Loucy (cell line): Measurements from ENCODE around the gene NDE1.
"Not testable (repeated sequence)": the region's sequence is repeated elsewhere in the genome, so short reads cannot be mapped to it uniquely, and the experiment has no call there.

Experiments used
- H2AFZ ChIP-seq: fragments of 200-600 bp; sonication (generic); 2 replicates; pipeline ENCODE4 v1.6.0; 2016; ENCODE audit warnings: antibody characterized with exemption, mild to moderate bottlenecking, low read length, moderate library complexity
- H3F3A ChIP-seq: fragments of 200-600 bp; 2 replicates; pipeline ENCODE4 v1.6.0; 2016; ENCODE audit warnings: antibody characterized with exemption, low read depth, mild to moderate bottlenecking
- H3K27me3 ChIP-seq: fragments of 200-600 bp; sonication (generic); 2 replicates; pipeline ENCODE4 v1.6.1; 2014; ENCODE audit warnings: low read length, mild to moderate bottlenecking; ENCODE audit not compliant: insufficient read depth, poor library complexity, severe bottlenecking
- H3K36me3 ChIP-seq: fragments of 200-600 bp; sonication (generic); 2 replicates; pipeline ENCODE4 v1.6.1; 2016; ENCODE audit warnings: low read length; ENCODE audit not compliant: insufficient read depth
- H3K4me1 ChIP-seq: fragments of 200-600 bp; sonication (generic); 2 replicates; pipeline ENCODE4 v1.5.1; 2014; ENCODE audit warnings: low read length, mild to moderate bottlenecking; ENCODE audit not compliant: insufficient read depth, poor library complexity, severe bottlenecking
- H3K4me2 ChIP-seq: fragments of 200-600 bp; sonication (generic); 2 replicates; pipeline ENCODE4 v1.6.0; 2014; ENCODE audit warnings: antibody characterized with exemption, low read length, low read depth, mild to moderate bottlenecking; ENCODE audit not compliant: poor library complexity, severe bottlenecking
- H3K4me3 ChIP-seq: fragments of 200-600 bp; sonication (generic); 2 replicates; pipeline ENCODE4 v1.5.1; 2014; ENCODE audit warnings: low read length, mild to moderate bottlenecking, mixed read lengths; ENCODE audit not compliant: poor library complexity, severe bottlenecking
- H3K79me2 ChIP-seq: fragments of 200-600 bp; sonication (generic); 2 replicates; pipeline ENCODE4 v1.6.1; 2014; ENCODE audit warnings: low read length; ENCODE audit not compliant: insufficient read depth
- H3K9ac ChIP-seq: fragments of 200-600 bp; sonication (generic); 2 replicates; pipeline ENCODE4 v1.6.0; 2014; ENCODE audit warnings: mild to moderate bottlenecking, low read depth, low read length, moderate library complexity; ENCODE audit not compliant: poor library complexity, severe bottlenecking
- H3K9me2 ChIP-seq: fragments of 200-600 bp; sonication (generic); replicated peaks from 2 replicates; pipeline ENCODE4 v1.6.1; 2016; ENCODE audit warnings: low read depth, low read length, mixed read lengths
- H3K9me3 ChIP-seq: fragments of 200-600 bp; sonication (generic); 2 replicates; pipeline ENCODE4 v1.6.1; 2014; ENCODE audit warnings: mild to moderate bottlenecking, antibody characterized with exemption, low read length, low read depth; ENCODE audit not compliant: insufficient read depth
- H4K20me1 ChIP-seq: fragments of 200-600 bp; sonication (generic); 2 replicates; pipeline ENCODE4 v1.6.0; 2014; ENCODE audit warnings: antibody characterized with exemption, low read length, mild to moderate bottlenecking; ENCODE audit not compliant: insufficient read depth, poor library complexity, severe bottlenecking
- EZH2phosphoT487 ChIP-seq: fragments of 200-600 bp; IDR thresholded peaks from 2 replicates; pipeline ENCODE4 v1.6.1; 2018; ENCODE audit warnings: antibody characterized with exemption, mild to moderate bottlenecking, moderate library complexity, borderline replicate concordance
- TF ChIP-seq, protein P1 (sequence below): fragments of 200-600 bp; sonication (generic); conservative IDR thresholded peaks from 2 replicates; pipeline ENCODE4 v1.5.1; 2014; ENCODE audit warnings: mild to moderate bottlenecking, antibody characterized with exemption, low read length

NDE1 gene

DNA sequence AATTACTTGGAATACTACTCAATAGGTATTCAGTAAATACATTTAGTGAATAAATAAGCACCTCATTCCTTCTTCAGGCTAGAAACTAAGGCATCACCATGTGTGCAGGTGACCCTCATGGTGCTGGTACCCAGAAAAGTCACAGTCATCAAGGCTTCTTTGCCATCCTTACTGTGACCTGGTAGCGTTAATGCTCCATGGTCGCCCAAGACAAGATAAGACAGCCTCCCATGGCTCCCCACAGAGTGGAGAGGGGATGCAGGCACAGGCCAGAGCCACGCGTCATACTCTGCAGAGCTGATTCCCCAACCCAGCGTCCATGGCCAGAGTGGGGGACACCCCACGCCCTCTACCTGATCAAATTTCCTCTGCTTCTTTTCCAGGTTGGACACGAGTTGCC lies 73.8 kb downstream of the NDE1 start:
- Histone ChIP-seq H3K9me2 (no peaks in the 10 kb centered on the region), H3K27me3 (no peaks in the 10 kb centered on the region), H3K36me3 (peaks cover 4% of the 10 kb centered on the region; the same call in 1 of the 2 replicates), H3K4me2 (no peak overlapping the region), H3K4me3 (no peak overlapping the region), H3K79me2 (no peaks in the 10 kb centered on the region), H2AFZ (no peak overlapping the region), H3K9me3 (no peaks in the 10 kb centered on the region), H3K9ac (no peak overlapping the region), H3K4me1 (no peaks in the 10 kb centered on the region), H4K20me1 (no peaks in the 10 kb centered on the region), H3F3A (no peaks in the 10 kb centered on the region)
- TF ChIP-seq EZH2phosphoT487: no peak
- TF ChIP-seq, protein P1, sequence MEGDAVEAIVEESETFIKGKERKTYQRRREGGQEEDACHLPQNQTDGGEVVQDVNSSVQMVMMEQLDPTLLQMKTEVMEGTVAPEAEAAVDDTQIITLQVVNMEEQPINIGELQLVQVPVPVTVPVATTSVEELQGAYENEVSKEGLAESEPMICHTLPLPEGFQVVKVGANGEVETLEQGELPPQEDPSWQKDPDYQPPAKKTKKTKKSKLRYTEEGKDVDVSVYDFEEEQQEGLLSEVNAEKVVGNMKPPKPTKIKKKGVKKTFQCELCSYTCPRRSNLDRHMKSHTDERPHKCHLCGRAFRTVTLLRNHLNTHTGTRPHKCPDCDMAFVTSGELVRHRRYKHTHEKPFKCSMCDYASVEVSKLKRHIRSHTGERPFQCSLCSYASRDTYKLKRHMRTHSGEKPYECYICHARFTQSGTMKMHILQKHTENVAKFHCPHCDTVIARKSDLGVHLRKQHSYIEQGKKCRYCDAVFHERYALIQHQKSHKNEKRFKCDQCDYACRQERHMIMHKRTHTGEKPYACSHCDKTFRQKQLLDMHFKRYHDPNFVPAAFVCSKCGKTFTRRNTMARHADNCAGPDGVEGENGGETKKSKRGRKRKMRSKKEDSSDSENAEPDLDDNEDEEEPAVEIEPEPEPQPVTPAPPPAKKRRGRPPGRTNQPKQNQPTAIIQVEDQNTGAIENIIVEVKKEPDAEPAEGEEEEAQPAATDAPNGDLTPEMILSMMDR: no peak

DNA sequence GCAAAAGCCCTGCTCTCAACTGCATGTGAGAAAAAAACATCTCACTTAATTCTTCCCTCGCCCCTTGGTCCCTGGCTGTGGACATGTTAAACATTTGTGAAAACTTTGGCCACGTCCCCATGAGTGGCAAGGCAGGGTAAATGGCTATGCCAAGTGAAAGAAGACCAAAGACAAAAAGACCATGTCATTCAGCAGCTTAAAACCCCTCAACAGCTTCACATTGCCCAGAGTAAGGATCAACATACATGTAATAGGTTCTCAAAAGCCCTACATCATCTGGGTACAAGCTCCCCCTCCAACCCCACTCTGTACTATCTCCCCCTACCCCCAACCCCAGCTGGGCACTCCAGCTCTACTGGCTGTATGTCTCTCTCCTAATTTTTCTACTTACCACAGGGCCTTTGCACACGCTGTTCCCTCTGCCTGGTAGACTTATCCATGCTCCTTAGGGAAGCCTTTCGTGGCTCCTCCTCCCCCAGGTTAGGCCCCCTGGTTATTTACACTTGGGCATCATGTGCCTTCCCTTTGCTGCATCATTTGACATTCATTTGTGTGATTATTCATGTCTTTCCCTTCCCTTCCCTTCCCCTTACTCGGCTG lies 75.7 kb downstream of the NDE1 start:
- no peaks in the 10 kb centered on the region for H3K4me1 ChIP-seq
- H3K9me3 ChIP-seq: no peaks in the 10 kb centered on the region
- no peaks in the 10 kb centered on the region for H3K79me2 ChIP-seq
- peaks cover 4% of the 10 kb centered on the region; the same call in 1 of the 2 replicates for H3K36me3 ChIP-seq
- H3K4me2 ChIP-seq: no peak overlapping the region
- H4K20me1 ChIP-seq: no peaks in the 10 kb centered on the region
- no peak overlapping the region for H3K4me3 ChIP-seq
- H3K9me2 ChIP-seq: no peaks in the 10 kb centered on the region
- no peak overlapping the region for H3K9ac ChIP-seq
- H2AFZ ChIP-seq: no peak overlapping the region
- no peaks in the 10 kb centered on the region for H3F3A ChIP-seq
- no peaks in the 10 kb centered on the region for H3K27me3 ChIP-seq
- TF ChIP-seq, protein P1: no peak
- TF ChIP-seq EZH2phosphoT487: no peak

DNA sequence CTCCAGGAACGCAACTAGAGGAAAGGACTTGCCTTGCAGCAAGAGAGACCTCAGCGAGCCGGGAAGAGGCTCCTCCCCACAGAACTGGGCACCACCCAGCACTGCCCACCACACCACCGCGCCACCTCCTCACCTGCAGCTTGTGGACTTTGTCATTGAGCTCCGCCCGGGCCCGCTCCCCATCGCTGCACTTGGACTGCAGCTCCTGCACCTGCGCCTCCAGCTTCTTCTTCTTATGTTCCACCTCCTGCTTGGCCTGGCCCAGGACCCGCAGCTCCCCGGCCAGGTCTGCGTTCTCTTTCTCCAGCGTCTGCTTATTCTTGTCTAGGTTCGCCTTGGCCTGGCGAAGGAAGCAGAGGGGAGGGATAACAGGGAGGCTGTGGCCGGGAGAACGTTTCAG lies 76.7 kb downstream of the NDE1 start:
- H3K4me2 ChIP-seq: no peak overlapping the region

DNA sequence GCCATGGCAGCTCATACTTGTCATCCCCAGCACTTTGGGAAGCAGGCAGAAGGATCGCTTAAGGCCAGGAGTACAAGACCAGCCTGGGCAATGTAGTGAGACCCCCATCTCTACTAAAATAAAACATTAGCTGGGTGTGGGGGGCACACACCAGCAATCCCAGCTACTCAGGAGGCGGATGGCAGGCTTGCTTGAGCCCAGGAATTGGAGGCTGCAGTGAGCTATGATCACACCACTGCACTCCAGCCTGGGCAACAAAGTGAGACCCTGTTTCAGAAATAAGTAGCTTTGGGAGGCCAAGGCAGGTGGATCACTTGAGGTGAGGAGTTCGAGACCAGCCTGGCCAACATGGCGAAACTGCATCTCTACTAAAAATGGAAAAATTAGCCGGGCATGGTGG lies 77.7 kb downstream of the NDE1 start:
- H3K9me2 ChIP-seq, H2AFZ ChIP-seq, H3K9me3 ChIP-seq, H3K9ac ChIP-seq, H3K79me2 ChIP-seq, H3K4me3 ChIP-seq, H4K20me1 ChIP-seq, H3K4me2 ChIP-seq, H3F3A ChIP-seq, H3K36me3 ChIP-seq, H3K27me3 ChIP-seq, H3K4me1 ChIP-seq: not testable (repeated sequence)

More for the DNA sequence above, 76.7 kb downstream of the NDE1 start:
- H3K9me2 ChIP-seq: no peaks in the 10 kb centered on the region
- H3F3A ChIP-seq: no peaks in the 10 kb centered on the region
- H3K9ac ChIP-seq: no peak overlapping the region
- no peaks in the 10 kb centered on the region for H3K4me1 ChIP-seq
- H3K36me3 ChIP-seq: peaks cover 4% of the 10 kb centered on the region; the same call in 1 of the 2 replicates
- H3K79me2 ChIP-seq: no peaks in the 10 kb centered on the region
- no peaks in the 10 kb centered on the region for H3K9me3 ChIP-seq
- no peaks in the 10 kb centered on the region for H4K20me1 ChIP-seq
- H3K4me3 ChIP-seq: no peak overlapping the region
- H2AFZ ChIP-seq: no peak overlapping the region
- TF ChIP-seq, protein P1: no peak
- TF ChIP-seq EZH2phosphoT487: no peak
- H3K27me3 ChIP-seq: no peaks in the 10 kb centered on the region
